Kidney epithelial cell (primary cell): ENCODE results near the gene CARD11. TPM values are rescaled to one million over a fixed set of nuclear protein-coding genes. Genes with fewer than 3 reads are reported as not detected.

Source experiments
- DNase-seq: peaks from one replicate; pipeline ENCODE4 v3.0.0-alpha.2; 2010; ENCODE audit warnings: low read depth
- H3K27me3 ChIP-seq: 2 replicates; pipeline ENCODE4 v1.6.0; 2011; ENCODE audit warnings: low read length; ENCODE audit not compliant: control insufficient read depth, insufficient read depth
- H3K36me3 ChIP-seq: 2 replicates; pipeline ENCODE4 v1.5.1; 2011; ENCODE audit warnings: low read length; ENCODE audit not compliant: control insufficient read depth, insufficient read depth
- H3K4me3 ChIP-seq: 2 replicates; pipeline ENCODE4 v1.5.1; 2011; ENCODE audit warnings: low read depth, mild to moderate bottlenecking, control low read depth, low read length
- total RNA-seq: library from RNA; depleted of rRNA; stranded (reverse); fragments of >200 nt; gene quantifications from 2 replicates; pipeline ENCODE4 v1.2.3, GENCODE V29; 2015
- TF ChIP-seq, protein P1 (sequence below): IDR thresholded peaks from 2 replicates; pipeline ENCODE4 v1.5.1; 2011; ENCODE audit warnings: mild to moderate bottlenecking, moderate library complexity, low read length, control low read depth, inconsistent platforms; ENCODE audit not compliant: insufficient read depth, poor library complexity, severe bottlenecking

CARD11 gene
- total RNA-seq, 1 donor from 2014 or later, result 31.0 TPM

GRCh38 chr7:2886391-2886790, 157.3 kb downstream of the CARD11 start:
- TF ChIP-seq, protein P1, sequence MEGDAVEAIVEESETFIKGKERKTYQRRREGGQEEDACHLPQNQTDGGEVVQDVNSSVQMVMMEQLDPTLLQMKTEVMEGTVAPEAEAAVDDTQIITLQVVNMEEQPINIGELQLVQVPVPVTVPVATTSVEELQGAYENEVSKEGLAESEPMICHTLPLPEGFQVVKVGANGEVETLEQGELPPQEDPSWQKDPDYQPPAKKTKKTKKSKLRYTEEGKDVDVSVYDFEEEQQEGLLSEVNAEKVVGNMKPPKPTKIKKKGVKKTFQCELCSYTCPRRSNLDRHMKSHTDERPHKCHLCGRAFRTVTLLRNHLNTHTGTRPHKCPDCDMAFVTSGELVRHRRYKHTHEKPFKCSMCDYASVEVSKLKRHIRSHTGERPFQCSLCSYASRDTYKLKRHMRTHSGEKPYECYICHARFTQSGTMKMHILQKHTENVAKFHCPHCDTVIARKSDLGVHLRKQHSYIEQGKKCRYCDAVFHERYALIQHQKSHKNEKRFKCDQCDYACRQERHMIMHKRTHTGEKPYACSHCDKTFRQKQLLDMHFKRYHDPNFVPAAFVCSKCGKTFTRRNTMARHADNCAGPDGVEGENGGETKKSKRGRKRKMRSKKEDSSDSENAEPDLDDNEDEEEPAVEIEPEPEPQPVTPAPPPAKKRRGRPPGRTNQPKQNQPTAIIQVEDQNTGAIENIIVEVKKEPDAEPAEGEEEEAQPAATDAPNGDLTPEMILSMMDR, result no peak
- no peaks in the 10 kb centered on the region for H3K36me3 ChIP-seq
- no peak for DNase-seq
- H3K4me3 ChIP-seq, result no peak overlapping the region
- peaks cover 6% of the 10 kb centered on the region for H3K27me3 ChIP-seq

DNA sequence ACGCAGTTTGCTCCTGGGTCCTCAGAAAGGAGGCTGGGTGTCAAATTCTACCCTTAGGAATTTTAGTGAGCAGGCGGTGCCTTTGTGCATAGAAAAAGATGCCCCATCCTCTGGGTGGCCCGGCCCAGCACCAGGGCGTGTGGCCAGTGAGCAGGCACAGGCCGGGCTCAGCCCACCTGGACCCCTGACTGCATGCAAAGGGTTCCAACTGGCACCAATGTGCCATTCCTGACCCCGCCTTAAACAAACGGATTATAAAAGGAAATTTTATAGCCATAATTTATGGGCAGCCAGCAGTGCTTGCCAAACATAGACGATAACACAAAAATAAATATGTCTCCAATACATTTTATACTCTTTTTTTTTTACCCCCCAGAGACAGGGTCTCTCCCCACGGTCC, 159.5 kb downstream of the CARD11 start:
- Histone ChIP-seq H3K4me3 (no peak overlapping the region), H3K36me3 (no peaks in the 10 kb centered on the region), H3K27me3 (peaks cover 6% of the 10 kb centered on the region)
- TF ChIP-seq, protein P1, result no peak
- DNase-seq, result no peak

DNA sequence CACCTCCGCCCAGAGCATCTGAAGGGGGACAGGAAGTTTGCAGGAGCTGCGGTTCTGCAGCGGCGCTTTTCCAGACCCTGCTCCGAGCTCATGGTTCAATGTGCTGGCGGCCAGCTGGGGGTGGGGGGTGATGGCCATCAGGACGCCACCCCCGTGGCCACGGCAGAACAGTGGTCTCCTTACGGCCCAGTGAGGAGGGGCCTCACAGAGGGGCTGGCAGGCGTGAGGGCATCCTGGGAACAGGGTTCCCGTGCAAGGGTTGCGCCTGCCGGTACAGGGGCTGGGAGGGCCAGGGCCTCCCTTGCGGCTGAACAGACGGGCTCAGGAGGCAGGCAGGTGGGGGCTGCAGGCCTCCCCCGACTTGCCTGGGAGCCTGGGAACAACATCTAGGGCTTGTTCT, 160.6 kb downstream of the CARD11 start:
- Histone ChIP-seq H3K4me3 (no peak overlapping the region), H3K36me3 (no peaks in the 10 kb centered on the region), H3K27me3 (peaks cover 6% of the 10 kb centered on the region)
- TF ChIP-seq, protein P1, result no peak
- DNase-seq, result no peak

DNA sequence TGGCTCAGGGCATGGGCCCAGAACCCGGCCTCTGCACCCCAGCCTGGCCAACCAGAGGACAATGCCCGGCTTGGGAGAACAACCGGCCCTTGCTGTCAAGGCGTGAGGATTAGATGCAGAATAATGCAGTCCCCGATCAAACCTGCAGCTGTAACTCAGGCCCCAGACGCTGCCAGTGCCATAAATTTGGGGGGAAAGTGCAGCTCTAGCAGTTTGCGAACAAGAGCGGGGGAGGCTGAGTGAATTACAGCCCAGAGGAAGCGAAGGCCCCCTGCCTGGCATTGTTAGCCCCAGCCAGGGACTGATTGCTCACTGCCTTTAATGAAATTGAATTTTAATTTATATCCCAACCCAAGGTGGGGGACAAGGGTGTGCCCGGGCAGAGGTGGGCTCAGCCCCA, 161.6 kb downstream of the CARD11 start:
- Histone ChIP-seq H3K36me3 (no peaks in the 10 kb centered on the region), H3K27me3 (peaks cover 6% of the 10 kb centered on the region), H3K4me3 (no peak overlapping the region)
- DNase-seq, result no peak
- TF ChIP-seq, protein P1, result no peak

GRCh38 chr7:2880874-2881533, 162.7 kb downstream of the CARD11 start:
- no peak for DNase-seq
- Histone ChIP-seq H3K4me3 (no peak overlapping the region), H3K36me3 (no peaks in the 10 kb centered on the region), H3K27me3 (peaks cover 6% of the 10 kb centered on the region)
- TF ChIP-seq, protein P1, result no peak

- Histone ChIP-seq H3K36me3 (no peaks in the 10 kb centered on the region), H3K4me3 (no peak overlapping the region), H3K27me3 (peaks cover 6% of the 10 kb centered on the region)
- TF ChIP-seq, protein P1, result no peak
- no peak for DNase-seq
These were observed 163.6 kb downstream of the CARD11 start for GRCh38 chr7:2880051-2880450.
